ENCODE results near the gene JAKMIP3. TPM values are rescaled to one million over a fixed set of nuclear protein-coding genes. Genes with fewer than 3 reads are reported as not detected.

Gene JAKMIP3
- polyA plus RNA-seq, 6 donors from 2014 or later = not detected

Other genes with a start within 250 kb of the JAKMIP3 start
- gene PPP2R2D, start 164.9 kb upstream of the JAKMIP3 start, polyA plus RNA-seq (ENCODE audit: low read depth in 6 of 6) = 10 to 100 TPM; 15.0 to 27.4 (median 22.3) TPM
- gene BNIP3, start 84.0 kb upstream of the JAKMIP3 start, polyA plus RNA-seq (ENCODE audit: low read depth in 6 of 6) = 10 to 100 TPM in 4 of 6 donors, 1 to 10 TPM in 2; 7.0 to 13.5 (median 11.5) TPM
- gene DPYSL4, start 121.0 kb downstream of the JAKMIP3 start, polyA plus RNA-seq (ENCODE audit: low read depth in 6 of 6) = not detected
- gene STK32C, start 242.0 kb downstream of the JAKMIP3 start, polyA plus RNA-seq (ENCODE audit: low read depth in 6 of 6) = 1 to 10 TPM; 5.7 to 9.5 (median 7.2) TPM

Measured in naive B cell (primary cell).